GM21367 (cell line): ENCODE data around the gene UNC80.

Source experiments
- ATAC-seq: cut with Tn5 transposase; IDR thresholded peaks from one replicate; pipeline ENCODE4 v1.9.1; 2021; ENCODE audit not compliant: unreplicated experiment

UNC80 gene

GRCh38 chr2:209805351-209805750 is 33.7 kb downstream of the UNC80 start:
- no peak for ATAC-seq

DNA sequence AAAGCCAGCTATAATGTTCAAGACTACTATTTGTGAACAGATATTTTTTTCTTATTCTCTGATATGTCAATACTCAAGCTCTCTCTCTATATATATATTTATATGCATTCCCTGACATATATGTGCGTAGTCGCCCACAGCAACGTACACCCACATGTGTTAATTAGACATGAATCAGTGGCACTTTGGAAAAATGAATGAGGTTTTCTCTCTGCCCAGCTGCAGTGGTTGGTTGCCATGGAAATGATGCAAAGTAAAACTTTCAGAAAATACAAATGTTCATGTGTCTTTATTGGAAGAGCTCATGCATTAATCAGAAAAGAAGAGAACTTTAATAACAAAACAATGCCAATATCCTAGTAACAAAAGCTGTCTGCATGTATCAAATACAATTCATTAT is 34.7 kb downstream of the UNC80 start:
- ATAC-seq = no peak

GRCh38 chr2:209808521-209808920 is 36.9 kb downstream of the UNC80 start:
- no peak for ATAC-seq

- no peak for ATAC-seq
Observed at GRCh38 chr2:209809256-209809655, 37.6 kb downstream of the UNC80 start.

DNA sequence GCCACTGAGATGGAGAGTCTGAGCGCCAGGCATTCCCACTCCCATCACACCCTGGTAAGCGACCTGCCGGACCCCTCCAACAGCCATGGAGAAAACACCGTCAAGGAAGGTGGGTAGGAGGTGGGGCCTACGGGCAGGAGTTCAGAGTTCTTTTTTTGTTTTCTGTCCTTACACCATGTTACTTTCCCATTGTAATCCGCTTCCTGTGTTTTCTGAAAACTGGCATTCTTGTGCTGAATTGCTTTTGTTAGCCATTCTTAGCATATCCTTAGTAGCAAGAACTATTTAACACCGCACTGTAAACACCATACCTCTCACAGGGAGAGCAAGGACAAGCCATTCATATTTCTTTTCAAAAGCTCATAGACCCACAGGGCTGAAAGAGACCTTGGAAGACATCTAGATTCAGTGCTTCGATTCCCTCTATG is 46.2 kb downstream of the UNC80 start:
- no peak for ATAC-seq

- ATAC-seq = no peak
Observed at GRCh38 chr2:209818939-209819338, 47.3 kb downstream of the UNC80 start.

DNA sequence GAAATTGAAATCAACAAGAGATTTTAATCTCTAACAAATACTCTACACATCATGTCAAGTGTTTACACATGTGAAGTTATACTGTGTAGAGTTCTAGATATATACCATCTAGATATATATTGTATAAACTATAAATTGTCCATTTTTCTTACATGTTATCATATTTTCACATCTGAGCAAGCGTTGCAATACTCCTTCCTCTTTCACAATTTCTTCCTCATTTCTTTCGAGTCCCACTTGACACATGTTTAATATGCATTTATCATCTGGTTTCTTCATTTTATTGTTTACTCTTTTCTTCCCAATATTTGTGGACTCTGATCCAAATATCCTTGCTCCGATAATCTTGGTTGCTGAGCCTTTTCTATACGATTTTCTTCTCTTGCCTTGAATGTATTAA is 50.2 kb downstream of the UNC80 start:
- ATAC-seq = no peak

DNA sequence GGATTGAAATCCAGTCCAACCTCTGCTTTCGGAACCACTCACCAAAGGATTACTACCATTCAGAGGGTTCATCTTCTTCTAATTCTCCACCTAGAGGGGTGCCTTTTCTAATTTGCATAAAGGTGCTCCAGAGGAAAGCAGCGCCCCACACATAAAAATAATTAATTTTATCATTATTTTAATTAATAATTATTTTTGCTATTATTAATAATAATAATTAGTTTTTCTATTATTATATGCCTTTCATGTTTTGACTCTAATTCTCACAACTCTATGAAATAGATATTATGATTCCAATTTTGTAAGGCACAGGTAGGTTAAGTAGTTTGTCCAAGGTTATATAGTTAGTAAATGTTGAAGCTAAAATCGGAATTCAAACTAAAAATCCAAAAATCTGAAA is 51.9 kb downstream of the UNC80 start:
- ATAC-seq = no peak

DNA sequence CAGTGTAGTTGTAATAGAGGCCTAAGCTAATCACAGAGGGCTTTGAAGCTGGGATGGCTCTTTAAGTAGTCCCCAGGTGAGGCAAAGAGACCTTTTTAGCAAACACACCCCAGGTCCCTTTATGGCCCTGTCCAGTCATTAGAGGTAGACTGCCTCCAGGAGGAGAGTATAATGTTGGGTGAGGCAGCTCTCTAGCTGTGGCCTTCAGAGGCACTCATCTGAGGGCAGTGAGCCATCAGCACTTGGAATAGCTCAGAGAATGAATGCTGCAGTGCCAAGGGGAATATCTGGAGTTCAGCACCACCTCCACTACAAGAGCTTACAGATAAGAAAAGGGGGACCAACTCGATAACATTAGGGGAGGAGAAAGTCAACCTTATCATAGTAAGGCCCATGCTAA is 52.8 kb downstream of the UNC80 start:
- no peak for ATAC-seq

DNA sequence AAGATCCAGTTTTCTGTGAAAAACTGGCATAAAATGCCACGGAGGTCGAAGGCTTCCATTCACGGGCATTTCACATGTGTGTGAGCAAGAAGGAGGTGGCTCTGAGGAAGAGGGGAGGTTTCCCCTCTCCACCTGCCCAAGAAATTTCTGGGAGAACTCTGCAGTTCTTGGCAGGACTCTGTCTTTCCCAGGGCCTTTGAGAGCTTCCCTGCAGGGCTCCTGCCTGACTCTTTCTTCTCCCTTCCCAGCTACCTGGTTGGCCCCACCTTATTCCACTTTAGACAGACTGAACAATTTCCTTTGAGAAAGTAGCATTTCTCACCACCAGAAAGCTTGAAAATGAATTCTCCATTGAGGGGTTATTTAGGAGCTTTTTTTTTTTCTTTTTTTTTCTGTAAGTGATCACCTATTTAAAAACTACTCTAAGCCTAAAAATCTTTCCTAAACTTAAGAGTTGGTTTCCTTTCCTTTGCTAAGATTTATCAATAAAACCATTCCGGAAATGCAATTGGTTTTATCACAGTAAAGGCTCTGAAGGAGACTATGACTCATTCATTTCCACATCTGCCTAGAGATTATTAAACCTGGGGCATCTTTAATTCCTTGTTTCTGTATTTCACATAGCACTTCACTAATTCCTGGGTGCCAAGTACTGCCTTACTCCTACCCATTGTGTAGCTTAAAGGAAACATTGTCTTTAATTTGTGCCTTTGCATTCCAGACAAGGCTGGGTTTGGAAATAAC is 59.3 kb downstream of the UNC80 start:
- no peak for ATAC-seq

GRCh38 chr2:209834767-209835166 is 63.1 kb downstream of the UNC80 start:
- no peak for ATAC-seq

DNA sequence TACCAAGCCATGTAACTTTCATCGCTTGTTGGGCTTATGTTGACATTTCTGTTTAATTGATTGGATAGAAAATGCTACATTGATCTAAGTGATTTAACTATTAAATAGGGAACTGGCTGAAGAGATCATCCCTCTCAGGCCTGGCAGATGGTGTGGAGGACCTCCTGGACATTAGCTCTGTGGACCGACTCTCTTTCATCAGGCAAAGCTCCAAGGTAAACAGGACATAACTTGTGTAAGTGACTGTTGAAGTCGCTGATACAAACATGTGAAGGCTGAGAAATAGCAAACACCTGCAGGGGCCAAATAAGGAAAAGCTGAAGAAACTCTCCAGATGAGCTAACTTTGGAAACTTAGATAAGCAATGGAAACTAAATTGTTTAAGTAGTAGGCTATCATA is 68.8 kb downstream of the UNC80 start:
- ATAC-seq = no peak

- ATAC-seq = no peak
Observed at GRCh38 chr2:209845666-209846065, 74.0 kb downstream of the UNC80 start.

DNA sequence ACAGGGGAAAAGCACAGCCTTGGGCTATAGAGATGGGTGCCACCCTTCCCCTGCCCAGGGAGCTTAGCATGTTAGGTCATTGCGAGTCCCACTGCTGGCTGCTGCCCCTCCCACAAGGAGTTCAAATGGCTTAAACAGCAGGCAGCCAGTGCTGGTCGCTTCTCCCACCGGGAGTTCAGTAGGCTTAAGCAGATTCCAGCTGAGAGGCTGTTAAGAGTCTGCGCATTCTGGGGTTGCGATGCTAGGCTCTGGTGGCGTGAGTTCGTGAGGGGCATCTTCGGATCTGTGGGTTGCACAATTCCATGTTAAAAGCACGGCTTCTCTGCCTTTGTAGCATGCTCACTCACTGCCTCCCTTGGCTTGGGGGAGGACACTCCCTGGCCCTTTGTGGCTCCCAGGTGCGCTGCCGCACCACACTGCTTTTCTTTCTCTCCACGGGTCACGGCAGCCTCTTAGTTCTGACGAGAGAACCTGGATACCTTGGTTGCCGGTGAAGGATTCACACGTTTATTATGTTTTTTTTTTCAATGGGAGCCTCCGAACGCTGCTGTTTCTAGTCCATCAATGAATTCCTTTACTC is 93.2 kb downstream of the UNC80 start:
- no peak for ATAC-seq

DNA sequence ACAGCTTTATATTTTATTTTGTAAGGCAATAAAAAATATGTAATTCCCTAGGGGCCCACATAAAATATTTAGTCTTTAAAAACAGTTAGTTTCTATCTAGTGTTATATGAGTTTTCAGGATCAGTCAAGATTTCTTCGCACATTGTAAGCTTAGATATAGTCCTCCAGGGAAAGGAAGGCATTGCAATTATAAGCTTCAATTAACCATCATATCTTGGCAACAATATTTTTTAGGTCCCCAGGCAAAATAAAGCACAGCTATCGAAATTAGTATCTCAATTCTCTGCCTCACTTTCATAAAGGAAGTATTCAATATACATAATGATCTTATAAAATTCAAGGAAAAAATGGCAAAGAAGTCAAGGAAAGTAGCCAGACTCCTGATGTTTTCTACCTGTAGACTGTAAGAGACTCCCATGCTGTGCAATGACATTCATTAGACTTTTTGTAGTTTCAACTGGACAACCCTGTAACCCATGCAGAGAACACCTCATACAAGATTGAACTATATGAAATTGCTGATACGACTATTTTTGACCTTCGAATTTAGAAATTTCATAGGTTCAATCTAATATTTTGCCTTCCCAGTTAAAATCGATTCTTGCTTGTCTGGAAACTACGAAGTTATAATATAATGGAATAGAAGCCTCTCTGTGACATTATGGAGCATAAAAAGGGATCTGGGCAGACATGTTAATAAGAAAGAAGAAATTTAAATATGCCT is 96.8 kb downstream of the UNC80 start:
- no peak for ATAC-seq

DNA sequence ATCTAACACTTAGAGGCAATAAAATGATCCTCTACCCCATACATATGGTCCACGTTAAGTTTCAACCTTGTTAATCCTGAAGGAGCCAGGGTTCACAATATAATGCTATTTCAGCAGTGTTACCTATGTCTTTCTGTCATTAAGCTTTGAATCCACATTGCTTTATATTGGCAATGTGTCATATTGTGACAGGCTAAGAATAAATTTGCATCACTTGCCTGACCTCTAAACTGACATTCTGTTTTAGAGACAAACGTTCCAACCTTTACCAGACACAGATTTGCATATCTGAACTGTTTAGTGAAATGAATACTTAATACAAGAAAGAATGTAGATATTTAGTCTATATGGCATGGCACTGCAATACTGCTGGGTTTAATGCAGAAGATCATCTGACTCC is 98.4 kb downstream of the UNC80 start:
- no peak for ATAC-seq

- no peak for ATAC-seq
Observed at GRCh38 chr2:209872675-209873074, 101.0 kb downstream of the UNC80 start.

DNA sequence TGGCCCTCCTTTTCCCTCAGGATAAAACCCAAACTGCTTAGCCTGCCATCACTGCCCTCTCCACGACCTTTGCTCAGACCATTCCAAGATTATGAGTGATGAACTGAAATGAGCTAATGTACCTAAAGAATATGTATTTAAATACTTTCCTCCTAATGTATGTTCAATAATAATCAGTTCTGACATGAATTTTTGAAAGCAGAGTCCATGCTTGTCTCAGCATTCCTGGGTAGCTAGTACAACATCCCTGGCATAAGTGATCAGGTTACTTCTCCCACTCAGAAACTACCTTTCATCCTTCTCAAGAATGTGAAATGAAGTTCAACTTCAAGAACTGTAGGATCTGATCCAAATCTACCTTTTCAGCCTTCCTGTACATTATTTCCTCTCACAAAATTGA is 103.6 kb downstream of the UNC80 start:
- ATAC-seq = no peak

DNA sequence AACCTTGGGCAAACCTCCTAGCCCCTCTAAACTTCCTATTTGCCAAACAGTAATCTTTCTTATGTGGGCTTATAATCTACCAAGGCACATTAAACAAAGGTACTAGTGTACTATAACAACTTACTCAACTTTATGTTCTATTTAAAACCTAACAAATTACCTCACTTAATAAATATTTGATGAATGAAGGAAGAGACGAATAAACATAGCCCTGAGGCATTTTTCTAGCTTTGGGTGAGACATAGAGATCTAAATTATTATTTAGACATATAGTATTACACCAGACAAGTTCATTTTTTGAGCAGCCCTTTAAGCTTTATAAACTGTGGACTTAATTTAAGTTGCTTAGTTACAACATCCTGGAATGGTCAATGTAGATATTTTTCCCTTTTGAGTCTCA is 104.6 kb downstream of the UNC80 start:
- ATAC-seq = no peak

- ATAC-seq = no peak
Observed at GRCh38 chr2:209878701-209879100, 107.1 kb downstream of the UNC80 start.

DNA sequence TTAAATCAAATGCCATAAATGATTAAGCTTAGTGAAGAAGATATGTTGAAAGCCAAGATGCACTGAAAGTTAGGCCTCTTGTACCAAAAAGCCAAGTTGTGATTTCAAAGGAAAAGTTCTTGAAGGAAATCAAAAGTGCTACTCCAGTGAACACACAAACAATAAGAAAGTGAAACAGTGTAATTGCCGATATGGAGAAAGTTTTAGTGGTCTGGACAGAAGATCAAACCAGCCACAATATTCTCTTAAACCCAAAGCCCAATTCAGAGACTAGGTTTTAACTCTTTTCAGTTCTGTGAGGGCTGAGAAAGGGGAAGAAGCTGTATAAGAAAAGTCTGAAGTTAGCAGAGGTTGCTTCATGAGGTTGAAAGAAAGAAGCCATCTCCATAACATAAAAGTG is 129.0 kb downstream of the UNC80 start:
- ATAC-seq = no peak

- no peak for ATAC-seq
Observed at GRCh38 chr2:209901172-209901571, 129.5 kb downstream of the UNC80 start.
